Measurements from ENCODE around the gene DPEP1.
"Not testable (repeated sequence)": the region's sequence is repeated elsewhere in the genome, so short reads cannot be mapped to it uniquely, and the experiment has no call there.

DNA sequence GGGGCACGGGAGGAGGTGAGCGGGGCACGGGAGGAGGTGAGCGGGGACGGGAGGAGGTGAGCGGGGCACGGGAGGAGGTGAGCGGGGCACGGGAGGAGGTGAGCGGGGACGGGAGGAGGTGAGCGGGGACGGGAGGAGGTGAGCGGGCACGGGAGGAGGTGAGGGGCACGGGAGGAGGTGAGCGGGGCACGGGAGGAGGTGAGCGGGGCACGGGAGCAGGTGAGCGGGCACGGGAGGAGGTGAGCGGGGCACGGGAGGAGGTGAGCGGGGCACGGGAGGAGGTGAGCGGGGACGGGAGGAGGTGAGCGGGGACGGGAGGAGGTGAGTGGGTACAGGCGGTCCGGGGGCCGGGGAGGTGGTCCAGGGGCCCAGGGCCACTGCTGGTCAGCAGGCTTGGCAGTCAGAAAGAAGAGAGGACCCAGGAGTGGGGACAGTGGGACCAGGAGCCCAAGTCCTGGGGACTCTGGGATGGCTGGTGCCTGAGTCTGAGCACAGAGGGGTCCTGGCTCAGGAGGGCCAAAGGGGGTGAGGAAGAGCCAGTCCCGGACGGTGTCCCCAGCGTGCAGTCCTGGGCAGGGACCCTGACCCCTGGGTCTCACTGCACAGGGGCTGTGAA is 42.4 kb upstream of the DPEP1 start:
- TF ChIP-seq ZNF317 (CRISPR knock-in tag; IDR thresholded peaks at IDR 0.05; ENCODE audit: borderline replicate concordance, low read depth); FOXK1 (CRISPR knock-in tag; IDR thresholded peaks at IDR 0.05); PREB (CRISPR knock-in tag; IDR thresholded peaks at IDR 0.05; ENCODE audit: borderline replicate concordance); NFE2L1 (CRISPR knock-in tag; IDR thresholded peaks at IDR 0.05); NR2C2 (CRISPR knock-in tag; IDR thresholded peaks at IDR 0.05); ZNF219 (CRISPR knock-in tag; IDR thresholded peaks at IDR 0.05; ENCODE audit: borderline replicate concordance); ATF2 (CRISPR knock-in tag; IDR thresholded peaks at IDR 0.05; ENCODE audit: borderline replicate concordance, low read depth); USF2 (CRISPR knock-in tag; IDR thresholded peaks at IDR 0.05); E2F4 (CRISPR knock-in tag; IDR thresholded peaks at IDR 0.05; ENCODE audit: borderline replicate concordance, low read depth): not testable (repeated sequence)
- TF ChIP-seq, protein P1, sequence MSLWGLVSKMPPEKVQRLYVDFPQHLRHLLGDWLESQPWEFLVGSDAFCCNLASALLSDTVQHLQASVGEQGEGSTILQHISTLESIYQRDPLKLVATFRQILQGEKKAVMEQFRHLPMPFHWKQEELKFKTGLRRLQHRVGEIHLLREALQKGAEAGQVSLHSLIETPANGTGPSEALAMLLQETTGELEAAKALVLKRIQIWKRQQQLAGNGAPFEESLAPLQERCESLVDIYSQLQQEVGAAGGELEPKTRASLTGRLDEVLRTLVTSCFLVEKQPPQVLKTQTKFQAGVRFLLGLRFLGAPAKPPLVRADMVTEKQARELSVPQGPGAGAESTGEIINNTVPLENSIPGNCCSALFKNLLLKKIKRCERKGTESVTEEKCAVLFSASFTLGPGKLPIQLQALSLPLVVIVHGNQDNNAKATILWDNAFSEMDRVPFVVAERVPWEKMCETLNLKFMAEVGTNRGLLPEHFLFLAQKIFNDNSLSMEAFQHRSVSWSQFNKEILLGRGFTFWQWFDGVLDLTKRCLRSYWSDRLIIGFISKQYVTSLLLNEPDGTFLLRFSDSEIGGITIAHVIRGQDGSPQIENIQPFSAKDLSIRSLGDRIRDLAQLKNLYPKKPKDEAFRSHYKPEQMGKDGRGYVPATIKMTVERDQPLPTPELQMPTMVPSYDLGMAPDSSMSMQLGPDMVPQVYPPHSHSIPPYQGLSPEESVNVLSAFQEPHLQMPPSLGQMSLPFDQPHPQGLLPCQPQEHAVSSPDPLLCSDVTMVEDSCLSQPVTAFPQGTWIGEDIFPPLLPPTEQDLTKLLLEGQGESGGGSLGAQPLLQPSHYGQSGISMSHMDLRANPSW (CRISPR knock-in tag; conservative IDR thresholded peaks at IDR 0.05; ENCODE audit: low read depth): not testable (repeated sequence)
- TF ChIP-seq, protein P2, sequence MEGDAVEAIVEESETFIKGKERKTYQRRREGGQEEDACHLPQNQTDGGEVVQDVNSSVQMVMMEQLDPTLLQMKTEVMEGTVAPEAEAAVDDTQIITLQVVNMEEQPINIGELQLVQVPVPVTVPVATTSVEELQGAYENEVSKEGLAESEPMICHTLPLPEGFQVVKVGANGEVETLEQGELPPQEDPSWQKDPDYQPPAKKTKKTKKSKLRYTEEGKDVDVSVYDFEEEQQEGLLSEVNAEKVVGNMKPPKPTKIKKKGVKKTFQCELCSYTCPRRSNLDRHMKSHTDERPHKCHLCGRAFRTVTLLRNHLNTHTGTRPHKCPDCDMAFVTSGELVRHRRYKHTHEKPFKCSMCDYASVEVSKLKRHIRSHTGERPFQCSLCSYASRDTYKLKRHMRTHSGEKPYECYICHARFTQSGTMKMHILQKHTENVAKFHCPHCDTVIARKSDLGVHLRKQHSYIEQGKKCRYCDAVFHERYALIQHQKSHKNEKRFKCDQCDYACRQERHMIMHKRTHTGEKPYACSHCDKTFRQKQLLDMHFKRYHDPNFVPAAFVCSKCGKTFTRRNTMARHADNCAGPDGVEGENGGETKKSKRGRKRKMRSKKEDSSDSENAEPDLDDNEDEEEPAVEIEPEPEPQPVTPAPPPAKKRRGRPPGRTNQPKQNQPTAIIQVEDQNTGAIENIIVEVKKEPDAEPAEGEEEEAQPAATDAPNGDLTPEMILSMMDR (IDR thresholded peaks at IDR 0.05): not testable (repeated sequence)

All from WTC11 (cell line).